Caco-2 (cell line): Measurements from ENCODE around the gene HSD11B1. TPM values are rescaled to one million over a fixed set of nuclear protein-coding genes. Genes with fewer than 3 reads are reported as not detected.

Source experiments
- BruUV-seq: library from RNA; stranded (reverse); fragments of 400-500 nt; replicated peaks from 2 replicates; lab custom pipeline; 2021; lab: Mats Ljungman, UMichigan
- CTCF ChIA-PET: fragments of 300-600 bp; sonication (Branson Sonifier 250); formaldehyde crosslinking; loops from one replicate; lab custom pipeline; 2022; ENCODE audit warnings: antibody characterized with exemption; lab: Charles Lee
- POLR2A ChIA-PET: fragments of 300-600 bp; sonication (Branson Sonifier 250); formaldehyde crosslinking; loops from one replicate; lab custom pipeline; 2022; ENCODE audit warnings: antibody characterized with exemption; lab: Charles Lee
- DNase-seq, 2 experiments: peaks; one replicate each; pipeline versions ENCODE4 v3.0.0 to v3.0.0-alpha.2; 2020 to 2022
- H3K27me3 ChIP-seq: replicated peaks from 2 replicates; pipeline ENCODE4 v1.6.0; 2011; ENCODE audit warnings: low read length; ENCODE audit not compliant: control insufficient read depth, insufficient read depth
- H3K36me3 ChIP-seq: 2 replicates; pipeline ENCODE4 v1.5.1; 2011; ENCODE audit warnings: low read length; ENCODE audit not compliant: control insufficient read depth, insufficient read depth
- H3K4me1 ChIP-seq: fragments of 250-450 bp; sonication (Bioruptor Pico); 2 replicates; pipeline ENCODE4 v1.5.1; 2020; ENCODE audit warnings: mild to moderate bottlenecking
- H3K4me3 ChIP-seq: 2 replicates; pipeline ENCODE4 v1.5.1; 2011; ENCODE audit warnings: low read depth, mild to moderate bottlenecking, control low read depth, low read length
- H3K9me3 ChIP-seq: fragments of 250-450 bp; sonication (Bioruptor Pico); 2 replicates; pipeline ENCODE4 v1.5.1; 2020; ENCODE audit warnings: mild to moderate bottlenecking, moderate library complexity
- H3K27ac Mint-ChIP-seq: one replicate; pipeline ENCODE4 v1.8.0; 2022; ENCODE audit warnings: mixed read lengths; ENCODE audit not compliant: unreplicated experiment
- H3K27me3 Mint-ChIP-seq: one replicate; pipeline ENCODE4 v1.8.0; 2022; ENCODE audit warnings: mixed read lengths; ENCODE audit not compliant: insufficient read depth, unreplicated experiment
- H3K36me3 Mint-ChIP-seq: one replicate; pipeline ENCODE4 v1.8.0; 2022; ENCODE audit warnings: mild to moderate bottlenecking, mixed read lengths; ENCODE audit not compliant: insufficient read depth, unreplicated experiment
- H3K4me1 Mint-ChIP-seq: one replicate; pipeline ENCODE4 v1.8.0; 2022; ENCODE audit warnings: low read depth, mixed read lengths; ENCODE audit not compliant: unreplicated experiment
- H3K4me3 Mint-ChIP-seq: one replicate; pipeline ENCODE4 v1.8.0; 2022; ENCODE audit warnings: mild to moderate bottlenecking, moderate library complexity, mixed read lengths; ENCODE audit not compliant: unreplicated experiment
- H3K9me3 Mint-ChIP-seq: one replicate; pipeline ENCODE4 v1.8.0; 2022; ENCODE audit warnings: mixed read lengths; ENCODE audit not compliant: unreplicated experiment
- intact Hi-C: fragments of 100-400 bp; cut with micrococcal nuclease; formaldehyde crosslinking; loops from one replicate; pipeline ENCODE4 v1.10.0; 2022; ENCODE audit not compliant: unreplicated experiment
- total RNA-seq: library from RNA; stranded (reverse); gene quantifications from 2 replicates; pipeline ENCODE4 v1.2.3, GENCODE V29; 2022
- TF ChIP-seq, protein P1 (sequence below), 2 experiments: fragments of 200-600 bp in 1 of 2; IDR thresholded peaks; 1 replicate in 1 of 2; 2 replicates in 1 of 2; pipeline versions ENCODE4 v1.5.1 to v1.8.0; 2011 to 2022; ENCODE audit warnings: antibody characterized with exemption in 1 of 2, control low read depth in 1 of 2, inconsistent platforms in 1 of 2, low read depth in 1 of 2, low read length in 1 of 2, mild to moderate bottlenecking in 1 of 2, moderate library complexity in 1 of 2; ENCODE audit not compliant: insufficient read depth in 1 of 2, severe bottlenecking in 1 of 2, unreplicated experiment in 1 of 2

HSD11B1 gene
- total RNA-seq, 1 experiment from 2014 or later: not detected

DNA sequence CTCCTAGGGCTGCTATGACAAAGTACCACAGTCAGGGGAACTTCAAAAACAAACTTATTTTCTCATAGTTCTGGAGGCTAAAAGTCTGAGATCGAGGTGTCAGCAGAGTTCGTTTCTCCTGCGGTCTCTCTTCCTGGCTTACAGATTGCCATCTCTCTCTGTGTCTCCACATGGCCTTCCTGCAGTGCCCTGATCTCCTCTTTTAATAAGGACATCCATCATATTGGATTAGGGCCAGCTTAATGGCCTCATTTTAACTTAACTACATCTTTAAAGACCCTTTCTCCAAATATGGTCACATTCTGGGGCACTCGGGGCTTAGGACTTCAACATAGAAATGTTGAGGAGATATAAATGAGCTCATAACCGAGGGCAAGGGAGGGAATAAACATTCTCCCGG lies 67.5 kb downstream of the HSD11B1 start:
- CTCF ChIA-PET: no interaction called here
- H3K27ac Mint-ChIP-seq: no peak overlapping the region
- H3K4me3 Mint-ChIP-seq: no peak overlapping the region
- BruUV-seq: no TSS peak
- TF ChIP-seq, protein P1, sequence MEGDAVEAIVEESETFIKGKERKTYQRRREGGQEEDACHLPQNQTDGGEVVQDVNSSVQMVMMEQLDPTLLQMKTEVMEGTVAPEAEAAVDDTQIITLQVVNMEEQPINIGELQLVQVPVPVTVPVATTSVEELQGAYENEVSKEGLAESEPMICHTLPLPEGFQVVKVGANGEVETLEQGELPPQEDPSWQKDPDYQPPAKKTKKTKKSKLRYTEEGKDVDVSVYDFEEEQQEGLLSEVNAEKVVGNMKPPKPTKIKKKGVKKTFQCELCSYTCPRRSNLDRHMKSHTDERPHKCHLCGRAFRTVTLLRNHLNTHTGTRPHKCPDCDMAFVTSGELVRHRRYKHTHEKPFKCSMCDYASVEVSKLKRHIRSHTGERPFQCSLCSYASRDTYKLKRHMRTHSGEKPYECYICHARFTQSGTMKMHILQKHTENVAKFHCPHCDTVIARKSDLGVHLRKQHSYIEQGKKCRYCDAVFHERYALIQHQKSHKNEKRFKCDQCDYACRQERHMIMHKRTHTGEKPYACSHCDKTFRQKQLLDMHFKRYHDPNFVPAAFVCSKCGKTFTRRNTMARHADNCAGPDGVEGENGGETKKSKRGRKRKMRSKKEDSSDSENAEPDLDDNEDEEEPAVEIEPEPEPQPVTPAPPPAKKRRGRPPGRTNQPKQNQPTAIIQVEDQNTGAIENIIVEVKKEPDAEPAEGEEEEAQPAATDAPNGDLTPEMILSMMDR (IDR thresholded peaks at IDR 0.05; ENCODE audit: insufficient read depth in 1 of 2, low read depth in 1 of 2, low read length in 1 of 2, severe bottlenecking in 1 of 2, unreplicated experiment in 1 of 2): no peak
- no peaks in the 10 kb centered on the region for H3K36me3 ChIP-seq
- H3K4me3 ChIP-seq: no peak overlapping the region
- intact Hi-C loops: no loop called here
- DNase-seq: no peak
- H3K9me3 ChIP-seq: no peaks in the 10 kb centered on the region
- no peaks in the 10 kb centered on the region for H3K27me3 Mint-ChIP-seq
- H3K4me1 Mint-ChIP-seq: no peaks in the 10 kb centered on the region
- no peaks in the 10 kb centered on the region for H3K9me3 Mint-ChIP-seq
- POLR2A ChIA-PET: interaction anchor here (1.0 kb wide), 1 partner anchor 13 kb away, joined by 6 read pairs; the partner anchor contains the start of gene C1orf74
- H3K27me3 ChIP-seq: no peaks in the 10 kb centered on the region
- no peaks in the 10 kb centered on the region for H3K36me3 Mint-ChIP-seq
- no peaks in the 10 kb centered on the region for H3K4me1 ChIP-seq

GRCh38 chr1:209774592-209774991 lies 69.9 kb downstream of the HSD11B1 start:
- Mint-ChIP-seq H3K27me3 (no peaks in the 10 kb centered on the region), H3K9me3 (no peaks in the 10 kb centered on the region), H3K4me1 (no peaks in the 10 kb centered on the region), H3K4me3 (no peak overlapping the region), H3K27ac (no peak overlapping the region), H3K36me3 (no peaks in the 10 kb centered on the region)
- BruUV-seq: no TSS peak
- no peaks in the 10 kb centered on the region for H3K36me3 ChIP-seq
- peaks cover 6% of the 10 kb centered on the region for H3K4me1 ChIP-seq
- H3K4me3 ChIP-seq: no peak overlapping the region
- intact Hi-C loops: no loop called here
- ChIA-PET CTCF (interaction anchor here (0.6 kb wide), 1 partner anchor 164 kb away, joined by 3 read pairs; no protein-coding TSS in a partner anchor), POLR2A (no interaction called here)
- no peaks in the 10 kb centered on the region for H3K9me3 ChIP-seq
- no peak for DNase-seq
- no peaks in the 10 kb centered on the region for H3K27me3 ChIP-seq
- TF ChIP-seq, protein P1 (IDR thresholded peaks at IDR 0.05; ENCODE audit: insufficient read depth in 1 of 2, low read depth in 1 of 2, low read length in 1 of 2, severe bottlenecking in 1 of 2, unreplicated experiment in 1 of 2): no peak

- no peaks in the 10 kb centered on the region for H3K27me3 ChIP-seq
- no peaks in the 10 kb centered on the region for H3K36me3 Mint-ChIP-seq
- no peaks in the 10 kb centered on the region for H3K9me3 Mint-ChIP-seq
- H3K4me1 Mint-ChIP-seq: peaks cover 6% of the 10 kb centered on the region
- TF ChIP-seq, protein P1 (IDR thresholded peaks at IDR 0.05; ENCODE audit: insufficient read depth in 1 of 2, low read depth in 1 of 2, low read length in 1 of 2, severe bottlenecking in 1 of 2, unreplicated experiment in 1 of 2): no peak
- no peaks in the 10 kb centered on the region for H3K36me3 ChIP-seq
- H3K4me3 Mint-ChIP-seq: no peak overlapping the region
- no TSS peak for BruUV-seq
- intact Hi-C loops: no loop called here
- H3K4me1 ChIP-seq: peaks cover 17% of the 10 kb centered on the region
- H3K27me3 Mint-ChIP-seq: no peaks in the 10 kb centered on the region
- ChIA-PET POLR2A (no interaction called here), CTCF (no interaction called here)
- no peak for DNase-seq
- no peak overlapping the region for H3K27ac Mint-ChIP-seq
- no peaks in the 10 kb centered on the region for H3K9me3 ChIP-seq
- H3K4me3 ChIP-seq: no peak overlapping the region
Measured at GRCh38 chr1:209775678-209776077, 71.0 kb downstream of the HSD11B1 start.
